HG03135 (cell line): ENCODE measurements around the gene ARMC6.
"Not testable (repeated sequence)": the region's sequence is repeated elsewhere in the genome, so short reads cannot be mapped to it uniquely, and the experiment has no call there.

Source experiments
- ATAC-seq: cut with Tn5 transposase; IDR thresholded peaks from one replicate; pipeline ENCODE4 v1.9.1; 2021; ENCODE audit warnings: mild to moderate bottlenecking, moderate library complexity; ENCODE audit not compliant: unreplicated experiment

The ARMC6 gene

GRCh38 chr19:19022380-19022961 lies 10.9 kb upstream of the ARMC6 start:
- ATAC-seq: no peak

DNA sequence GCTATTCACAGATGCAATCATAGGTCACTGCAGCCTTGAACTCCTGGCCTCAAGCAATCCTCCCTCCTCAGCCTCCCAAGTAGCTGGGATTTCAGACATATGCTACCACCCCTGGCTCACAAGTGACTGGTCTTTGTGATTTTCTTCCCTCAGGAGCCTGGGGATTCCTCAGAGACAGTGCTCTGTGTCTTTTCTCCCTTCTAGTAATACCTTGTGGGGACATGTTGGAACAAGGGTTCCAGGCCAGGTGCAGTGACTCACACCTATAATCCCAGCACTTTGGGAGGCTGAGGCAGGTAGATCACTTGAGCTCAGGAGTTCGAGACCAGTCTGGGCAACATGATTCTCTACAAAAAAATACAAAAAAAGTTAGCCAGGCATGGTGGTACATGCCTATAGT lies 10.0 kb upstream of the ARMC6 start:
- ATAC-seq: not testable (repeated sequence)

- ATAC-seq: no peak
Observed at GRCh38 chr19:19025861-19026260, 7.5 kb upstream of the ARMC6 start.

DNA sequence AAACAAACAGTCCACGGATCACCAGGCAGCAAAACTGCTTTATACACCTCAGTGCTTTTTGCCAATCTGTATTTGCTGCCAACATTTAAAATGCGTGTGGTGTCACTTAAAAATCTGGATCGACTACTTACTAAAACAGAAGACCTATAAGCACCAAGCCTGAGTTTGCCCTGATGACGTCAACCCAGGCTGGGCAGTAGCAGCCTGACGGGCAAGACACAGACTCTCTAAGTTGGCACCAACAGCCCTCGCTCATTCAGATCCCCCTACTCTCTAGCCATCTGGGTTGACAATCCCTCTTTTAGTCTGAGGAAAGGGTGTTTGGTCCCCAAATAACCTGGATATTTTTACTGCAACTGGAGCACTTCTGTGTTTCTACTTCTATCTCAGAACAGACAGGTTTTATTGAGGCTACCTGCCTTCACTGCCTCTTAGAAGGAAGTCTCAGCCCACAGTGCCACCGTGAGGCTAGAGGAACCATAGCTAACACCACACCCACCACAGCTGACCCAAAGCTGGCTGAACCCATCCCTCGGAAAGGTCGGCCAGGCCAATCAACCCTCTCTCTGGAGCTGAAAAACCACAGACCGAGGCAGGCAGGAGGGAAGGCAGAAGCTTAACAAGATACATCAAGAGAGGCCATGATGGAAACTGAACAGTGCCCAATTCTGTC lies 7.0 kb upstream of the ARMC6 start:
- ATAC-seq: no peak

- ATAC-seq: no peak
Observed at GRCh38 chr19:19027228-19027627, 6.2 kb upstream of the ARMC6 start.

DNA sequence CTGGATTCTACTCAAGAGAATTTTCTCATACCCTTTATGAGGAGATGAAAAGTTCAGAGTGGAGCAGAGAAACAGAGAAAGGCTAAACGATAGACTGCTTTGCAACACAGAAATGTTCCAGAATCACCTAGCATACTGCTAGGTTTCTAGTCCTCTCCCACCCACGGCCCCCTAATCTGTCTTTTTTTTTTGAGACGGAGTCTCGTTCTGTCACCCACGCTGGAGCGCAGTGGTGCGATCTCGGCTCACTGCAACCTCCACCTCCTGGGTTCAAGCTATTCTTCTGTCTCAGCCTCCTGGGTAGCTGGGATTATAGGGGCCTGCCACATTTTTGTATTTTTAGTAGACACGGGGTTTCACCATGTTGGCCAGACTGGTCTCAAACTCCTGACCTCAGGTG lies 4.9 kb upstream of the ARMC6 start:
- no peak for ATAC-seq

- no peak for ATAC-seq
Observed at GRCh38 chr19:19031891-19032290, 1.5 kb upstream of the ARMC6 start.

DNA sequence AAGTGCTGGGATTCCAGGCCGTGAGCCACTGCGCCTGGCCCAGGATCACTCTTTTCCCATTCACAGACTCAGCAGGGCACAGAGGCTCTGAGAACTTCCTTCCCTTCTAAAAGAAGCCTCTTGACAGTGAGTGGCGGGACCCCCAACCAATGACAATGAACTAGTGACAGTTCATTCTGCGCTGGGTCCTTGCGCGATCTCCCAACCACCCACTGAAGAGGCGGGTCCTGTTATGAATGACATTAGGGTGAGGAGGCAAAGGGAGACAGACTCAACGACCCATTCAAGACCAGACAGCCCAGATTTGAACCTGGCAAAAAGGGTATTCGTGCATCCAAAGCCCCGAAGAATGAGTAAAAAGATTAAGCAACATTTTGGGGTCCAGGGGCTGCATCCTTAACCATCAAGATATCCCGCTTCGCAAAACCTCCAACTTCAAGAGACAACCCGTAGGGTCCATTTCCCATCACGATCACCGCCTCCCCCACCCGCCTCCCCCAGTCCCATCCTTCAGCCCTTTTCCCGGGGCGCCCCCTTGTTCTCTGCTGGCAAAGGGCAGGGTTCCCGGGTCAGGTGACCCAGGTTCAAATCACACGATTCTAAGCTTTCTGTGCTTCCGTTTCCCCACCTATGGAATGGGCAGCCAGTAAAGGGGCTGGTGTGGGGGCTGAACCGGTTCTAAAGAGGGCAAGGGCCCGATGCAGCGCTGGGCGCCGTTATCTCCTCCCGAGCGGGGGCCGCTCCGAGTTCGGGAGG lies 805 bp upstream of the ARMC6 start:
- peak; percentile 43 for ATAC-seq

GRCh38 chr19:19033176-19033425 lies 302 bp upstream of the ARMC6 start:
- ATAC-seq: no peak

DNA sequence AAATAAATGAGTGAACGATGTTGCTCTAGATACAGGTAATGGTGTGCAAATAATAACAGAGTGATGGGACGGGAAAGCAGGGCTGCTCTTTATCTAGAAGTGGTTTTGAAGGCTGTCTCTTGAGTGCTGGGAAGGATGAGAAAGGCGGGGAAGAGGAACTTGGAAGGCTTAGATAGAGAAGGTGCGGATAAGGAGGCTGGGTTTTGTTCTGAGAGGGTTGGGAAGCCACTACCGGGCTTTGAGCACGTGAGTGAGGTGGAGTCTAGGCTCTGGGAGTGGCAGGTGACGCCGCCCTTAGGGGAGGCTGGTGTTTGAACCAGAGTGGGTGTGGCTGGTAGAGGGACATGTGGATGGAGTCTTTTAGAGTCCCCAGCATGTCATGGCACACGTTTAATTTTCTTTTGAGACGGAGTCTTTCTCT lies 811 bp downstream of the ARMC6 start:
- ATAC-seq: peak; percentile 43

GRCh38 chr19:19039901-19040300 lies 6.5 kb downstream of the ARMC6 start:
- no peak for ATAC-seq

DNA sequence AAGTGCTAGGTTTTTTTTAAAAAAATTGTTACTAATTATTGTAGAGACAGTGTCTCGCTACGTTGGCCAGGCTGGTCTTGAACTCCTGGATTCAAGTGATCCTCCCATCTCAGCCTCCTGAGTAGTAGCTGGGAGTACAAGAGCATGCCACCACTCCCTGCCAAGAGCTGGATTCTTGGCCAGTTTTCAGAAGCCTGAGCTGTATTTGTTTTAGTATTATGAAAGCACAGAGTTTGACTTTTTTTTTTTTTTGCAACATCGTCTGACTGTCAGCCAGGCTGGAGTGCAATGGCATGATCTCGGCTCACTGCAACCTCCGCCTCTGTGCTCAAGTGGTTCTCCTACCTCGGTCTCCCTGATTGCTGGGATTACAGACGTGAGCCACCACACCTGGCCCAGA lies 7.0 kb downstream of the ARMC6 start:
- no peak for ATAC-seq

GRCh38 chr19:19042732-19043280 lies 9.4 kb downstream of the ARMC6 start:
- no peak for ATAC-seq

DNA sequence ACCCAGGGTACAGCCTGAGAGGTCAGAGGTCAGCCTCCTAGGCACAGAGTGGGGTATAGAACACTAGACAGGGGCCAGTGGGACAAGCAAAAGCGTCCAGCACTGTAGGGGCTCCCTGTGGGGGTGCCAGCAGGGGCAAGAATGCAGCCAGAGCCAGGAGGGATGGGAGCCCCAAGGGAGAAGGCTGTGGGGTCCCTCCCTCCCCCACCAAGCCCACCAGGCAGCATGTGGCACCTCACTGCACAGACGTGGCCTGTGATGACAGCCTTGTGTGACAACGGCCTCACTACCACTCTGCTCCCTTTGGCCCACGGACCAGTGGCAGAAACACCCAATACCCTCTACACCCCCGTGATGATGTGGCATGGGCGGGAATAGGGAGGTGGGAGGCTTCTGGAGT lies 10.1 kb downstream of the ARMC6 start:
- ATAC-seq: no peak

DNA sequence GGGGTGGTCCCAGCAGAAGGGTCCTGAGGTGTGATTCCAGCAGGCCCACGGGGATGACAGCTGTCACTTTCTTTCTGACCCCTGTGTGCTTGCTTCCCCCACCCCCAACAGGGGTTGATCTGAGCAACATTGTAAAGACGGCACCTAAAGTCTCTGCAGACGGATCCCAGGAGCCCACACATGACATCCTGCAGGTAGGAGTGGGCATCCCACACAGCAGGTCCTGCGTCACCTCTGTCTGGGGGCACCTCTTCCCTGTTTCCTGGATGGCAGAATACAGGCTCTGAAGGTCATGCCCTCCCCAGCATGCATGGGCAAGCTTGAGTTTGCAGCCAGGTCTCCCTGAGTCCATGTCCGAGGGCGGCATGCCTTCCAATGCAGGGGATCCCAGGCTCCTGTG lies 10.5 kb downstream of the ARMC6 start:
- no peak for ATAC-seq

DNA sequence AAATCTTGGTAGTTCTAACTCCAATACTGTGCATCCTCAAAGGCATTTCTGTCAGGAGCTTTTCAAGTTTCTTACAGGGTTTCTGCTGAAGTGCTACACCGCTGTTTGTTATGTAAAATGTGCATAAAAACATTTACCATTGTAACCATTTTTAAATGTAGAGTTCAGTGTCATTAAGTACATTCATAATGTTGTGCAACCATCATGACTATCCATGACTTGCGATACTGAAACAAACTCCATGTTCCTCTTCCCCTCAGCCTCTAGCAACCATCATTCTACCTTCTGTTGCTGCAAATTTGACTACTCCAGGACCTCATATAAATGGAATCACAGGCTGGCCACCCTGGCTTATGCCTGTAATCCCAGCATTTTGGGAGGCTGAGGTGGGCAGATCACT lies 16.0 kb downstream of the ARMC6 start:
- ATAC-seq: no peak

DNA sequence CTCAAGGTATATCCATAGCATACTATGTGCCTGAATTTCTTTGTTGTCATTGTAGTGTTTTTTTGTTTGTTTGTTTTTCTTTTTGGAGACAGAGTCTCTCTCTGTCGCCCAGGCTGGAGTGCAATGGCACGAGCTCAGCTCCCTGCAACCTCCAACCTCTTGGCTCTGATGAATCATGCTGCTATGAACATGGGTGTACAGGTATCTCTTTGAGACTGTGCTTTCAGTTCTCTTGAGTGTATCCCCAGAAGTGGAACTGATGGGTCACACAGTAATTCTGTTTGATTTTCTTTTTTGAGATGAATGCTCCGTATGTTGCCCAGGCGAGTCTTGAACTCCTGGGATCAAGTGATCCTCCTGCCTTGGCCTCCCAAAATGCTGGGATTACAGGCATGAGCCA lies 16.7 kb downstream of the ARMC6 start:
- no peak for ATAC-seq

DNA sequence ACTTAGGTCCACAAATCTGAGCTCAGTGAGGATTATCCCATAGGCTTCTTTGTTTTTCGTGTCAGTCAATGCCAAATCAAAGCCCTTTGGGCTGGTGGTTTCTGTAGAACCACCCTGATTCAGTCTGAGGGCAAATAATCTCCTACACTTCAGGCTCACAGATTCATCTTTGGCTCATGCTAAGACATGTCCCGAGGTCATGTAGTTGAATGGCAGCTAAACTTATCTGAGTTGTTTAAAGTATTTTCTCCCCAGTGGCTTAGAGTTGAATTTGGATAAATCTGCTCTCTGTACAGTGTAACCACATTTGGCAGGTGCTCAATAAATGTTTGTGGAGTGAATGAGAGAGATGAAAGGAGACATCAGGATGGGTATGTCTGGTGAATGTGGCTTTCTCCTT lies 17.3 kb downstream of the ARMC6 start:
- no peak for ATAC-seq

- no peak for ATAC-seq
Observed at GRCh38 chr19:19051478-19052213, 18.2 kb downstream of the ARMC6 start.

DNA sequence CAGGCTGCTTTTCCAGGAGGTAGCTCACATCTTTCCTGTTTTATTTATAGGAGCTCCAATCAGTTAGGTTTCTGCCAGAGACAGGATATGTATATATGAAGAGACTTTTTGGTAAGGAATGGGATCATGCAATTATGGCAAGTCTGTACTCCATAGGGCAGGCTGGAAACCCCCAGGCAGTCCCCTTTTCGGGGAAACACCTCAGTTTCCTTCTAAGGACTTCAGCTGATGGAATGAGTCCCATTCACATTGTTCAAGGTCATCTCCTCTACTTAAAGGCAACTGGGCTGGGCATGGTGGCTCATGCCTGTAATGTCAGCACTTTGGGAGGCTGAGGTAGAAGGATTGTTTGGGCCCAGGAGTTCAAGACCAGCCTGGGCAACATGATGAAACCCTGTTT lies 19.5 kb downstream of the ARMC6 start:
- ATAC-seq: no peak

- ATAC-seq: no peak
Observed at GRCh38 chr19:19053508-19054314, 20.3 kb downstream of the ARMC6 start.
